Mucosa of descending colon (tissue), 3 donors: ENCODE results near the gene FGF5. TPM values are rescaled to one million over a fixed set of nuclear protein-coding genes. Genes with fewer than 3 reads are reported as not detected.

ENCODE experiments used
- ATAC-seq: fragments of 200-7000 bp; cut with Tn5 transposase; one replicate; pipeline ENCODE4 v1.9.1; 2020; ENCODE audit warnings: mild to moderate bottlenecking, moderate library complexity
- DNase-seq, 3 donors: peaks; one replicate each; pipeline ENCODE4 v3.0.0-alpha.2; 2020
- H3K36me3 ChIP-seq: fragments of 200-600 bp; one replicate; pipeline ENCODE4 v1.8.0; 2021; ENCODE audit warnings: low read depth, mild to moderate bottlenecking
- H3K4me1 ChIP-seq: fragments of 200-600 bp; one replicate; pipeline ENCODE4 v1.8.0; 2021; ENCODE audit warnings: low read depth, mild to moderate bottlenecking
- H3K4me3 ChIP-seq: fragments of 200-600 bp; one replicate; pipeline ENCODE4 v1.8.0; 2021; ENCODE audit warnings: mild to moderate bottlenecking
- H3K9me3 ChIP-seq: fragments of 200-600 bp; one replicate; pipeline ENCODE4 v1.8.0; 2021; ENCODE audit warnings: mild to moderate bottlenecking
- CTCF ChIP-seq: fragments of 200-600 bp; IDR thresholded peaks from one replicate; pipeline ENCODE4 v1.8.0; 2022; ENCODE audit warnings: antibody characterized with exemption, mild to moderate bottlenecking
- intact Hi-C, 2 donors: fragments of 100-400 bp; cut with DNase I in 1 of 2; cut with micrococcal nuclease in 1 of 2; formaldehyde crosslinking; loops; one replicate each; pipeline versions ENCODE4 v1.11.0 to v1.11.1; 2022; cut with DNase I, micrococcal nuclease
- total RNA-seq, 3 donors: library from RNA; stranded (reverse); fragmentation: NEBNext Ultra II Directional in 2 of 3; extraction: Animal tissue kit (Norgen Biotek cat#: 25700) in 2 of 3; gene quantifications; one replicate each; pipeline versions ENCODE4 v1.2.1 to v1.2.4, GENCODE V29; 2021 to 2023
- donor health status: DM: no; HTN: no; CAD: no; lungs with moderate emphysema.
- donor health status: DM: no; HTN: no; CAD: no.
- donor health status: DM: no; HTN: yes; CAD: no.

Gene FGF5
- total RNA-seq, 3 donors from 2014 or later, result 0.05 to 1.1 TPM; not detected in 1

GRCh38 chr4:80233390-80233789 lies 33.1 kb upstream of the FGF5 start:
- TF ChIP-seq CTCF, result no peak
- intact Hi-C loops, result no loop called here
- Histone ChIP-seq H3K4me1 (no peaks in the 10 kb centered on the region), H3K4me3 (no peak overlapping the region), H3K9me3 (no peaks in the 10 kb centered on the region), H3K36me3 (no peaks in the 10 kb centered on the region)
- ATAC-seq (no peak), DNase-seq (no peak)

GRCh38 chr4:80235451-80235850 lies 31.0 kb upstream of the FGF5 start:
- intact Hi-C loops, result no loop called here
- H3K4me1 ChIP-seq, result no peaks in the 10 kb centered on the region

DNA sequence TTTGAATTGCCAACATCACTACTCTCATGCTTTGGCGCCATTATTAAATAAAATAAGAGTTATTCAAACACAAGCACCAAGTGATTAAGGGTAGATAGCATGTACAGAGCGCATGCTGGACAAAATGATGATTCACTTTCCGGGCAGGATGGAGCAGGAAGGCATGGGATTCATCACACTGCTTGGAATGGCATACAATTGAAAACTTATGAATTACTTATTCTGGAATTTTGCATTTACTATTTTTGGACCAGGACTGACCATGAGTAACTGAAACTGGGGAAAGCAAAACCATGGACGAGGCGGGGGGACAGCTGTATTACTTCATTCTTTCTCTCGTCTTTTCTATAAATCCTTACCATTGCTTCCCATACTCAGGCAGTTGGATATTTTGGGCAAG lies 28.5 kb upstream of the FGF5 start:
- H3K9me3 ChIP-seq, result no peaks in the 10 kb centered on the region
- no peak for DNase-seq
- no peak overlapping the region for H3K4me3 ChIP-seq
- intact Hi-C loops, result no loop called here
- TF ChIP-seq CTCF, result no peak
- no peaks in the 10 kb centered on the region for H3K4me1 ChIP-seq
- ATAC-seq, result no peak
- H3K36me3 ChIP-seq, result no peaks in the 10 kb centered on the region

More at GRCh38 chr4:80235451-80235850, 31.0 kb upstream of the FGF5 start:
- H3K9me3 ChIP-seq, result no peaks in the 10 kb centered on the region
- ATAC-seq (no peak), DNase-seq (no peak)
- no peak for TF ChIP-seq CTCF
- no peaks in the 10 kb centered on the region for H3K36me3 ChIP-seq
- H3K4me3 ChIP-seq, result no peak overlapping the region

DNA sequence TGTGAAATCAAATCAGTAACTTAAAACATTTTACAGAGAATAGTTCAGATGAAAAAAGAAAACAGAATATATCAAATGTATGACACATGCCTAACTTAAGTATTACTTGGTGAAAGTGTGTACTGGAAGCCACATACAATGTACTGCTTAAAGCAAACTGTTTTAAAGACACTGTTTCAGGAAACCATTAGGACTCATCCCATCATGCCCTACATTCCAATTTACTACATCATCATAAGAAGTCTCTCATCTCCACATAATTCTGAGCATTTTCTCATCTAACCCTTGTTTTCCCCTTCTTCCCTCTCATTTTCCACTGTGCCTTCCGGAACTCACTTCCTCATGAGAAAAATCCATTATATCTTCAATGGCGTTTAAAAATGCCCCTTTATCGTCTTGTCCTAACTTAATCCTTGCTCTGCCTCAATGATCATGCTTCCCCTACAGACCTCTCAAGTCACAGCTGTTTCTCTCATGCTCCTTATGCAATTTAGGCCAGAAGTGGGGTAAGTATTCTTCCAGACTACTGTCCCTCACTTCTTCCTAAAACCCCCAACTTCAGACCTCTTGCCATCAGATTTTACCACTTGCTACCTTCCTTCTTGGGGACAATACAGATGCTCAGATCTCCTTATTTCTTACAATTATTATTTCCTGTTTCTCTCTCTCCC lies 26.8 kb upstream of the FGF5 start:
- no peak overlapping the region for H3K4me3 ChIP-seq
- no peaks in the 10 kb centered on the region for H3K36me3 ChIP-seq
- H3K4me1 ChIP-seq, result no peaks in the 10 kb centered on the region
- ATAC-seq (no peak), DNase-seq (no peak)
- intact Hi-C loops, result no loop called here
- TF ChIP-seq CTCF, result no peak
- no peaks in the 10 kb centered on the region for H3K9me3 ChIP-seq

DNA sequence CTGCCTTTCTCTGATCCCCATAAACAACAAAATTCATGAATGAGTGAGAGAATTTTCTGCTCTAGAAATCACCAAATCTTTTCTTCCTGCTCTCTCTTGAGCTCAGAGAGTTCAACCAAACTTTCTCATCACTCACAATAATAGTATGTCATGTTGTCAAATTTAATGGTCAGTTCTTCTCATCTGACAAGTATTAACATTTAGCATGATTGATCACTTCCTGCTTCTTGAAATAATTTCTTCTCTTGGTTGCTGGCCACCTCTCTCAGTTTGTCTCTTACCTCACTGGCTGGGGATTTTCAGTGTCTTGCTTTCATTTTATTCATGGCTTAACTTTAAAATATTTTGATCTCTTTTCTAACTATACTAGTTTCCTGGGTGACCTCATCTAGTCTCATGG lies 25.5 kb upstream of the FGF5 start:
- Histone ChIP-seq H3K9me3 (no peaks in the 10 kb centered on the region), H3K4me3 (no peak overlapping the region), H3K4me1 (no peaks in the 10 kb centered on the region), H3K36me3 (no peaks in the 10 kb centered on the region)
- ATAC-seq, result no peak
- DNase-seq, result no peak
- intact Hi-C loops, result no loop called here
- no peak for TF ChIP-seq CTCF
